Caco-2 (cell line): ENCODE results near the gene PARVA. TPM values are rescaled to one million over a fixed set of nuclear protein-coding genes. Genes with fewer than 3 reads are reported as not detected.
A peak's percentile ranks its signal among the peaks of the same experiment; 100 is the strongest.

Source experiments
- BruUV-seq: library from RNA; stranded (reverse); fragments of 400-500 nt; replicated peaks from 2 replicates; lab custom pipeline; 2021; lab: Mats Ljungman, UMichigan
- CTCF ChIA-PET: fragments of 300-600 bp; sonication (Branson Sonifier 250); formaldehyde crosslinking; loops from one replicate; lab custom pipeline; 2022; ENCODE audit warnings: antibody characterized with exemption; lab: Charles Lee
- POLR2A ChIA-PET: fragments of 300-600 bp; sonication (Branson Sonifier 250); formaldehyde crosslinking; loops from one replicate; lab custom pipeline; 2022; ENCODE audit warnings: antibody characterized with exemption; lab: Charles Lee
- DNase-seq, 2 experiments: peaks; one replicate each; pipeline versions ENCODE4 v3.0.0 to v3.0.0-alpha.2; 2020 to 2022
- H3K27me3 ChIP-seq: replicated peaks from 2 replicates; pipeline ENCODE4 v1.6.0; 2011; ENCODE audit warnings: low read length; ENCODE audit not compliant: control insufficient read depth, insufficient read depth
- H3K36me3 ChIP-seq: 2 replicates; pipeline ENCODE4 v1.5.1; 2011; ENCODE audit warnings: low read length; ENCODE audit not compliant: control insufficient read depth, insufficient read depth
- H3K4me1 ChIP-seq: fragments of 250-450 bp; sonication (Bioruptor Pico); 2 replicates; pipeline ENCODE4 v1.5.1; 2020; ENCODE audit warnings: mild to moderate bottlenecking
- H3K4me3 ChIP-seq: 2 replicates; pipeline ENCODE4 v1.5.1; 2011; ENCODE audit warnings: low read depth, mild to moderate bottlenecking, control low read depth, low read length
- H3K9me3 ChIP-seq: fragments of 250-450 bp; sonication (Bioruptor Pico); 2 replicates; pipeline ENCODE4 v1.5.1; 2020; ENCODE audit warnings: mild to moderate bottlenecking, moderate library complexity
- H3K27ac Mint-ChIP-seq: one replicate; pipeline ENCODE4 v1.8.0; 2022; ENCODE audit warnings: mixed read lengths; ENCODE audit not compliant: unreplicated experiment
- H3K27me3 Mint-ChIP-seq: one replicate; pipeline ENCODE4 v1.8.0; 2022; ENCODE audit warnings: mixed read lengths; ENCODE audit not compliant: insufficient read depth, unreplicated experiment
- H3K36me3 Mint-ChIP-seq: one replicate; pipeline ENCODE4 v1.8.0; 2022; ENCODE audit warnings: mild to moderate bottlenecking, mixed read lengths; ENCODE audit not compliant: insufficient read depth, unreplicated experiment
- H3K4me1 Mint-ChIP-seq: one replicate; pipeline ENCODE4 v1.8.0; 2022; ENCODE audit warnings: low read depth, mixed read lengths; ENCODE audit not compliant: unreplicated experiment
- H3K4me3 Mint-ChIP-seq: one replicate; pipeline ENCODE4 v1.8.0; 2022; ENCODE audit warnings: mild to moderate bottlenecking, moderate library complexity, mixed read lengths; ENCODE audit not compliant: unreplicated experiment
- H3K9me3 Mint-ChIP-seq: one replicate; pipeline ENCODE4 v1.8.0; 2022; ENCODE audit warnings: mixed read lengths; ENCODE audit not compliant: unreplicated experiment
- CTCF ChIP-seq, 2 experiments: fragments of 200-600 bp in 1 of 2; IDR thresholded peaks; 1 replicate in 1 of 2; 2 replicates in 1 of 2; pipeline versions ENCODE4 v1.5.1 to v1.8.0; 2011 to 2022; ENCODE audit warnings: antibody characterized with exemption in 1 of 2, control low read depth in 1 of 2, inconsistent platforms in 1 of 2, low read depth in 1 of 2, low read length in 1 of 2, mild to moderate bottlenecking in 1 of 2, moderate library complexity in 1 of 2; ENCODE audit not compliant: insufficient read depth in 1 of 2, severe bottlenecking in 1 of 2, unreplicated experiment in 1 of 2
- intact Hi-C: fragments of 100-400 bp; cut with micrococcal nuclease; formaldehyde crosslinking; loops from one replicate; pipeline ENCODE4 v1.10.0; 2022; ENCODE audit not compliant: unreplicated experiment
- total RNA-seq: library from RNA; stranded (reverse); gene quantifications from 2 replicates; pipeline ENCODE4 v1.2.3, GENCODE V29; 2022

The PARVA gene
- total RNA-seq, 1 experiment from 2014 or later, result 45.3 TPM

GRCh38 chr11:12505183-12505582, 127.8 kb downstream of the PARVA start:
- no TSS peak for BruUV-seq
- H3K27me3 Mint-ChIP-seq, result no peaks in the 10 kb centered on the region
- no peaks in the 10 kb centered on the region for H3K27me3 ChIP-seq
- no peak overlapping the region for H3K4me3 ChIP-seq
- CTCF ChIA-PET, result interaction anchor here (0.8 kb wide), 1 partner anchor 18 kb away, joined by 3 read pairs; no protein-coding TSS in a partner anchor
- no peak for TF ChIP-seq CTCF (IDR thresholded peaks at IDR 0.05; ENCODE audit: insufficient read depth in 1 of 2, low read depth in 1 of 2, low read length in 1 of 2, severe bottlenecking in 1 of 2, unreplicated experiment in 1 of 2)
- 0 out of 2 replicates have a peak, but pooled peaks cover 1% of the 10 kb centered on the region for H3K36me3 ChIP-seq
- peaks cover 36% of the 10 kb centered on the region for H3K4me1 Mint-ChIP-seq
- H3K27ac Mint-ChIP-seq, result no peak overlapping the region
- no peaks in the 10 kb centered on the region for H3K9me3 ChIP-seq
- H3K36me3 Mint-ChIP-seq, result peaks cover 6% of the 10 kb centered on the region
- H3K4me1 ChIP-seq, result peaks cover 78% of the 10 kb centered on the region
- no peak overlapping the region for H3K4me3 Mint-ChIP-seq
- peak in 1 of 2 experiments; percentile 33 for DNase-seq
- POLR2A ChIA-PET, result interaction anchor here (0.8 kb wide), 1 partner anchor 169 kb away, joined by 3 read pairs; no protein-coding TSS in a partner anchor
- no peaks in the 10 kb centered on the region for H3K9me3 Mint-ChIP-seq
- intact Hi-C loops, result no loop called here

DNA sequence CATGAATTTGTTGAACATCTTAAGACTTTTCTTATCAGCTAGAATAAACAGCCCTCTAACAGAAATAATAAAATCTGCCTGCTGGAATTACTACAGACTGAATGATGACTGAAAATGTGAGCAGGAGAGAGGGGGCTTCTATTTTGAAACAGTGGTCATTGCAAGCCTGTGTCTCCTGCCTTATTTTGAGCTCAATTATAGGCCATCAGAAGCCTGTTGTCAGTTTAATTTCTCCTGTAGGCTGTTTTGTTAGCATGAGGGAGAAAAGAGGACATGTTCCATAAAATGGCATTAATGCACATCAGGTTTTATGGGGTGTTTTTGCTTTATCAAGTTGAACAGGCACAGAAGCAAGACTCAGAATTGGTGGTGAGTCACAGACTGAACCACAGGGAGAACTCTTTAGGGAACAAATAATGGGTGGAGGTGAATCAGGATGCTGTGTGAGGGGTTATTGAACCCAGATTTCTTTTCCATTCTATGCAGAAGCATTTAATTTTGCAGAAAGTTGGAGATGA, 129.1 kb downstream of the PARVA start:
- no peaks in the 10 kb centered on the region for H3K27me3 ChIP-seq
- H3K36me3 ChIP-seq, result 0 out of 2 replicates have a peak, but pooled peaks cover 1% of the 10 kb centered on the region
- CTCF ChIA-PET, result no interaction called here
- H3K4me3 ChIP-seq, result no peak overlapping the region
- no peaks in the 10 kb centered on the region for H3K9me3 ChIP-seq
- no peaks in the 10 kb centered on the region for H3K27me3 Mint-ChIP-seq
- no TSS peak for BruUV-seq
- no peaks in the 10 kb centered on the region for H3K9me3 Mint-ChIP-seq
- peaks cover 76% of the 10 kb centered on the region for H3K4me1 ChIP-seq
- H3K36me3 Mint-ChIP-seq, result peaks cover 6% of the 10 kb centered on the region
- DNase-seq, result no peak
- no peak for TF ChIP-seq CTCF (IDR thresholded peaks at IDR 0.05; ENCODE audit: insufficient read depth in 1 of 2, low read depth in 1 of 2, low read length in 1 of 2, severe bottlenecking in 1 of 2, unreplicated experiment in 1 of 2)
- H3K4me1 Mint-ChIP-seq, result peaks cover 36% of the 10 kb centered on the region
- intact Hi-C loops, result no loop called here
- H3K27ac Mint-ChIP-seq, result no peak overlapping the region
- no peak overlapping the region for H3K4me3 Mint-ChIP-seq
- POLR2A ChIA-PET, result no interaction called here

- CTCF ChIA-PET, result no interaction called here
- Mint-ChIP-seq H3K27me3 (no peaks in the 10 kb centered on the region), H3K4me1 (peaks cover 36% of the 10 kb centered on the region), H3K4me3 (no peak overlapping the region), H3K9me3 (no peaks in the 10 kb centered on the region), H3K36me3 (peaks cover 6% of the 10 kb centered on the region), H3K27ac (no peak overlapping the region)
- POLR2A ChIA-PET, result no interaction called here
- no TSS peak for BruUV-seq
- TF ChIP-seq CTCF (IDR thresholded peaks at IDR 0.05; ENCODE audit: insufficient read depth in 1 of 2, low read depth in 1 of 2, low read length in 1 of 2, severe bottlenecking in 1 of 2, unreplicated experiment in 1 of 2), result no peak
- DNase-seq, result no peak
- no peaks in the 10 kb centered on the region for H3K9me3 ChIP-seq
- H3K27me3 ChIP-seq, result no peaks in the 10 kb centered on the region
- no peak overlapping the region for H3K4me3 ChIP-seq
- 0 out of 2 replicates have a peak, but pooled peaks cover 1% of the 10 kb centered on the region for H3K36me3 ChIP-seq
- intact Hi-C loops, result no loop called here
- H3K4me1 ChIP-seq, result peaks cover 67% of the 10 kb centered on the region
These were observed 130.0 kb downstream of the PARVA start for GRCh38 chr11:12507391-12507790.
